GM12891 (cell line): ENCODE data around the gene TRIAP1.

Source experiments
- PAX5 ChIP-seq: IDR thresholded peaks from 2 replicates; pipeline ENCODE4 v1.6.1; 2011; ENCODE audit warnings: low read length, moderate library complexity, mild to moderate bottlenecking; ENCODE audit not compliant: insufficient read depth, severe bottlenecking
- POLR2A ChIP-seq: IDR thresholded peaks from 2 replicates; pipeline ENCODE4 v1.6.1; 2011; ENCODE audit warnings: low read depth, low read length, control low read depth
- POLR2AphosphoS5 ChIP-seq: IDR thresholded peaks from 2 replicates; pipeline ENCODE4 v1.6.1; 2011; ENCODE audit warnings: low read depth, low read length, control low read depth
- POU2F2 ChIP-seq: IDR thresholded peaks from 2 replicates; pipeline ENCODE4 v1.6.1; 2011; ENCODE audit warnings: low read depth, mild to moderate bottlenecking, control low read depth, low read length, moderate library complexity
- TAF1 ChIP-seq: IDR thresholded peaks from 2 replicates; pipeline ENCODE4 v1.6.1; 2011; ENCODE audit warnings: low read depth, low read length, control low read depth

GRCh38 chr12:120429368-120429767 is 16.8 kb downstream of the TRIAP1 start:
- no peak for TF ChIP-seq TAF1
- no peak for TF ChIP-seq POLR2A
- no peak for TF ChIP-seq POLR2AphosphoS5
- TF ChIP-seq PAX5: no peak
- TF ChIP-seq POU2F2: no peak
